Suprapubic skin (tissue), 4 donors: Measurements from ENCODE around the gene GNAQ. TPM values are rescaled to one million over a fixed set of nuclear protein-coding genes. Genes with fewer than 3 reads are reported as not detected.

ENCODE experiments used
- DNase-seq, 2 donors: peaks; one replicate each; pipeline ENCODE4 v3.0.0-alpha.2; 2019; ENCODE audit warnings: low spot score in 2 of 2
- H3K27ac ChIP-seq: fragments of 200-600 bp; sonication (generic); one replicate; pipeline ENCODE4 v1.5.1; 2019
- H3K27me3 ChIP-seq: fragments of 200-600 bp; sonication (generic); one replicate; pipeline ENCODE4 v1.5.1; 2019
- H3K36me3 ChIP-seq: fragments of 200-600 bp; sonication (generic); one replicate; pipeline ENCODE4 v1.5.1; 2019
- H3K4me1 ChIP-seq: fragments of 200-600 bp; sonication (generic); one replicate; pipeline ENCODE4 v1.5.1; 2019
- H3K4me3 ChIP-seq: fragments of 200-600 bp; sonication (generic); one replicate; pipeline ENCODE4 v1.5.1; 2019; ENCODE audit warnings: mild to moderate bottlenecking
- H3K9me3 ChIP-seq: fragments of 200-600 bp; sonication (generic); one replicate; pipeline ENCODE4 v1.5.1; 2019
- EP300 ChIP-seq: sonication (generic); formaldehyde crosslinking; IDR thresholded peaks from one replicate; pipeline ENCODE4 v1.6.1; 2017; ENCODE audit warnings: antibody characterized with exemption
- POLR2A ChIP-seq, 2 donors: fragments of 450-650 bp; IDR thresholded peaks; one replicate each; pipeline ENCODE4 v1.6.1; 2017; ENCODE audit warnings: antibody characterized with exemption in 2 of 2, mild to moderate bottlenecking in 2 of 2, moderate library complexity in 2 of 2
- POLR2AphosphoS5 ChIP-seq, 3 donors: sonication (generic); formaldehyde crosslinking; IDR thresholded peaks; one replicate each; pipeline ENCODE4 v1.6.1; 2017; ENCODE audit warnings: antibody characterized with exemption in 3 of 3
- WGBS: methylation state at CpG from one replicate; pipeline ENCODE4 v1.1.5; 2018; 5-methylcytosine and 5-hydroxymethylcytosine counted together
- total RNA-seq, 4 donors: library from RNA; depleted of rRNA; stranded (reverse); fragments of >200 nt; gene quantifications; one replicate each; pipeline ENCODE4 v1.1.0, GENCODE V29; 2016
- TF ChIP-seq, protein P1 (sequence below), 2 donors: fragments of 200-600 bp in 1 of 2; fragments of 450-650 bp in 1 of 2; sonication (generic) in 1 of 2; IDR thresholded peaks; one replicate each; pipeline ENCODE4 v1.5.1; 2016 to 2019; ENCODE audit warnings: antibody characterized with exemption in 2 of 2, mild to moderate bottlenecking in 1 of 2, moderate library complexity in 1 of 2

Gene GNAQ
- total RNA-seq, 4 donors from 2014 or later: 16.0 to 29.0 (median 17.7) TPM

- H3K27me3 ChIP-seq: no peaks in the 10 kb centered on the region
- TF ChIP-seq POLR2AphosphoS5 (IDR thresholded peaks at IDR 0.05): no peak
- no peak for TF ChIP-seq POLR2A (IDR thresholded peaks at IDR 0.05)
- TF ChIP-seq EP300: no peak
- TF ChIP-seq, protein P1, sequence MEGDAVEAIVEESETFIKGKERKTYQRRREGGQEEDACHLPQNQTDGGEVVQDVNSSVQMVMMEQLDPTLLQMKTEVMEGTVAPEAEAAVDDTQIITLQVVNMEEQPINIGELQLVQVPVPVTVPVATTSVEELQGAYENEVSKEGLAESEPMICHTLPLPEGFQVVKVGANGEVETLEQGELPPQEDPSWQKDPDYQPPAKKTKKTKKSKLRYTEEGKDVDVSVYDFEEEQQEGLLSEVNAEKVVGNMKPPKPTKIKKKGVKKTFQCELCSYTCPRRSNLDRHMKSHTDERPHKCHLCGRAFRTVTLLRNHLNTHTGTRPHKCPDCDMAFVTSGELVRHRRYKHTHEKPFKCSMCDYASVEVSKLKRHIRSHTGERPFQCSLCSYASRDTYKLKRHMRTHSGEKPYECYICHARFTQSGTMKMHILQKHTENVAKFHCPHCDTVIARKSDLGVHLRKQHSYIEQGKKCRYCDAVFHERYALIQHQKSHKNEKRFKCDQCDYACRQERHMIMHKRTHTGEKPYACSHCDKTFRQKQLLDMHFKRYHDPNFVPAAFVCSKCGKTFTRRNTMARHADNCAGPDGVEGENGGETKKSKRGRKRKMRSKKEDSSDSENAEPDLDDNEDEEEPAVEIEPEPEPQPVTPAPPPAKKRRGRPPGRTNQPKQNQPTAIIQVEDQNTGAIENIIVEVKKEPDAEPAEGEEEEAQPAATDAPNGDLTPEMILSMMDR (IDR thresholded peaks at IDR 0.05): no peak
- no peaks in the 10 kb centered on the region for H3K9me3 ChIP-seq
- no peak for DNase-seq
- no peak overlapping the region for H3K4me3 ChIP-seq
- H3K4me1 ChIP-seq: peaks cover 12% of the 10 kb centered on the region
- WGBS: 85% methylated on average over 10 of the region's 10 CpGs
- no peaks in the 10 kb centered on the region for H3K36me3 ChIP-seq
- no peak overlapping the region for H3K27ac ChIP-seq
These were observed 357.4 kb downstream of the GNAQ start for GRCh38 chr9:77673941-77674791.

DNA sequence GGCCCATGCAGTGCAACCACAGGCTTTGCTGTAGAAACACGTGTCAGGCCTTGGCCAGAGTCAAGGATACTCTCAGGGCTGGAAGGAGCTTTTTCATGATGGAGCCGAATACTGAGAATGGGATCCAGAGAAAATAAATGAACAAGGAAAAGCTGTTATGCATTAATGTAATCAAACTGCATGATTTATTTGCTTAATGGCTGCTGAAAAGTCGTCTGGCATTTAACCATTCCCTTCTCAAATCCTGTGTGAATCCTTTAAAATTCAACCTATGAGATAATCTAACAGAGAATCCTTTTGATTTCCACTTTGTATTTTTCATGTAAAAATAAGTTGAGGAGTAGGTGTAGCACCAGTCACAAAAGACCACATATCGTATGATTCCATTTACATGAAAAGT lies 359.4 kb downstream of the GNAQ start:
- Histone ChIP-seq H3K27me3 (no peaks in the 10 kb centered on the region), H3K4me1 (no peaks in the 10 kb centered on the region), H3K36me3 (no peaks in the 10 kb centered on the region), H3K4me3 (no peak overlapping the region), H3K9me3 (no peaks in the 10 kb centered on the region), H3K27ac (no peak overlapping the region)
- no peak for TF ChIP-seq EP300
- TF ChIP-seq POLR2A (IDR thresholded peaks at IDR 0.05): no peak
- TF ChIP-seq, protein P1 (IDR thresholded peaks at IDR 0.05): no peak
- TF ChIP-seq POLR2AphosphoS5 (IDR thresholded peaks at IDR 0.05): no peak
- 72% methylated on average over 4 of the region's 4 CpGs for WGBS
- no peak for DNase-seq

GRCh38 chr9:77667151-77667550 lies 364.5 kb downstream of the GNAQ start:
- no peaks in the 10 kb centered on the region for H3K9me3 ChIP-seq
- peaks cover 11% of the 10 kb centered on the region for H3K4me1 ChIP-seq
- no peaks in the 10 kb centered on the region for H3K36me3 ChIP-seq
- no peak for DNase-seq
- no peaks in the 10 kb centered on the region for H3K27me3 ChIP-seq
- H3K4me3 ChIP-seq: no peak overlapping the region
- WGBS: 91% methylated on average over 1 of the region's 1 CpG
- no peak overlapping the region for H3K27ac ChIP-seq
- TF ChIP-seq POLR2A (IDR thresholded peaks at IDR 0.05): no peak
- TF ChIP-seq POLR2AphosphoS5 (IDR thresholded peaks at IDR 0.05): no peak
- TF ChIP-seq, protein P1 (IDR thresholded peaks at IDR 0.05): no peak
- TF ChIP-seq EP300: no peak

Other genes with a start within 250 kb of the GNAQ start
- gene CEP78, start 204.3 kb upstream of the GNAQ start, total RNA-seq: 10 to 100 TPM in 3 of 4 donors, 1 to 10 TPM in 1; 8.7 to 15.0 (median 11.7) TPM